Activated naive CD8-positive, alpha-beta T cell treated with anti-CD3 and anti-CD28 coated beads, Interleukin-2, amount 50 U/mL, for 24 hours (primary cell): ENCODE results near the gene NEURL2.

ENCODE experiments used
- ATAC-seq: fragments of 150-1000 bp; cut with Tn5 transposase; one replicate; pipeline ENCODE4 v1.10.0; 2021
- DNase-seq: peaks from one replicate; pipeline ENCODE4 v3.0.0; 2021
- H3K27ac Mint-ChIP-seq: one replicate; pipeline ENCODE4 v1.8.0; 2021; ENCODE audit warnings: mild to moderate bottlenecking, mixed read lengths
- H3K27me3 Mint-ChIP-seq: one replicate; pipeline ENCODE4 v1.8.0; 2021; ENCODE audit warnings: mixed read lengths
- H3K36me3 Mint-ChIP-seq: one replicate; pipeline ENCODE4 v1.8.0; 2021; ENCODE audit warnings: low read depth, mixed read lengths
- H3K4me1 Mint-ChIP-seq: one replicate; pipeline ENCODE4 v1.8.0; 2021; ENCODE audit warnings: mixed read lengths
- H3K4me3 Mint-ChIP-seq: one replicate; pipeline ENCODE4 v1.8.0; 2021; ENCODE audit warnings: mild to moderate bottlenecking, moderate library complexity, mixed read lengths
- H3K9me3 Mint-ChIP-seq: one replicate; pipeline ENCODE4 v1.8.0; 2021; ENCODE audit warnings: mixed read lengths

Gene NEURL2

DNA sequence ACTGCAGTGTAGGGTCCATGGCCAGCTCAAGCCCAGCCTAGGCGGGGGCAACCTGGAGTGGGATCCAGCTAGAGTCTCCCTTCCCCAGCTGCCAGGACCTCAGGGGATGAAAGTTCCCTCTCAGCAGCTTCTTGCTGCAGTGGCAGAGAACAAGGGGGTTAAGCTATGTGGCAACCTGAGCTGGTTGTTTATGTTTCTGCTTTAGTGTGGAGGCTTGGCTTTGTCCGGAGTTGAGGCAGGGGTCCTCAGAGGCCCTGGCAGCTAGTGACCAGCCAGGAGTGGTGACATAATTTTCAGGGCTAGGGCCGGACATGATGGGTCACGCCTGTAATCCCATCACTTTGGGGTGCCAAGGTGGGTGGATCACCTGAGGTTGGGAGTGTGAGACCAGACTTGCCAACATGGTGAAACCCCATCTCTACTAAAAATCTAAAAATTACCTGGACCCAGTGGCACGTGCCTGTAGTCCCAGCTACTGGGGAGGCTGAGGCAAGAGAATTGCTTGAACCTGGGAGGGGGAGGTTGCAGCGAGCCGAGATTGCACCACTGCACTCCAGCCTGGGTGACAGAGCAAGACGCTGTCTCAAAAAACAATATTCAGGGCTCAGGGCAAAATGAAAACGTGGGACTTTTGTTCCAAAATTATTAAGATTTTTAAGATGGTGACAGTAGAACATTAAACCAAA lies 35.0 kb upstream of the NEURL2 start:
- no peak overlapping the region for H3K4me3 Mint-ChIP-seq
- DNase-seq: no peak
- peaks cover 10% of the 10 kb centered on the region for H3K4me1 Mint-ChIP-seq
- H3K9me3 Mint-ChIP-seq: no peaks in the 10 kb centered on the region
- no peak overlapping the region for H3K27ac Mint-ChIP-seq
- H3K36me3 Mint-ChIP-seq: no peaks in the 10 kb centered on the region
- ATAC-seq: no peak
- H3K27me3 Mint-ChIP-seq: peaks cover 6% of the 10 kb centered on the region

DNA sequence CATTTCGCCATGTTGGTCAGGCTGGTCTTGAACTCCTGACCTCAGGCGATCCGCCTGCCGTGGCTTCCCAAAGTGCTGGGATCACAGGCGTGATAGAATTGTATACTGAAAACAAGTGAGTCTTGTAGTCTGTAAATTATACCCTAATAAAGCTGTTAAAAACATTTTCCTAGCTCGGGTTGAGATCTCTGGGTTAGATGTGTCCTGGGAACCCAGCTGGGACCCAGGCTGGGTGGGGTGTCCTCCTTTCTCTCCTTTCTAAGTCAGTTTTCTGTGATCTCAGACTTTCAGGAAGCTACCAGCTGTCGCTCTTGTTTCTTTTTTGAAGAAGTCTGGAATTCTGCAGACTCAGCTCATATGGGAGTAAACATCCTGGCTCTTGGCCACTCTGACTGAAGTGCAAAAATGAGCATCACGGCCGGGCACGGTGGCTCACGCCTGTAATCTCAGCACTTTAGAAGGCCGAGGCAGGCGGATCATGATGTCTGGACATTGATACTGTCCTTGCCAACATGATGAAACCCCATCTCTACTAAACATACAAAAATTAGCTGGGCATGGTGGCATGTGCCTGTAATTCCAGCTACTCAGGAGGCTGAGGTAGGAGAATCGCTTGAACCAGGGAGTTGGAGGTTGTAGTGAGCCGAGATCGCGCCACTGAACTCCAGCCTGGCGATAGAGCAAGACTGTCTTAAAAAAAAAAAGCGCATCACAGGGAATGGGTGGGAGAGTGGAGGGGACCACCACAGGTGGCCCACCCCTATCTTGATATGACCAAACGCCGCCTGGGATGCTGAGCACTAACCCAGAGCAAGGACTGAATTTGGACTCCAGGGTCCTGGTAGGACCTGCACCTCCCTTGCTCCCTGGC lies 33.6 kb upstream of the NEURL2 start:
- Mint-ChIP-seq H3K4me1 (peaks cover 10% of the 10 kb centered on the region), H3K27ac (no peak overlapping the region), H3K9me3 (no peaks in the 10 kb centered on the region), H3K4me3 (no peak overlapping the region), H3K36me3 (no peaks in the 10 kb centered on the region), H3K27me3 (peaks cover 13% of the 10 kb centered on the region)
- ATAC-seq (no peak), DNase-seq (no peak)

DNA sequence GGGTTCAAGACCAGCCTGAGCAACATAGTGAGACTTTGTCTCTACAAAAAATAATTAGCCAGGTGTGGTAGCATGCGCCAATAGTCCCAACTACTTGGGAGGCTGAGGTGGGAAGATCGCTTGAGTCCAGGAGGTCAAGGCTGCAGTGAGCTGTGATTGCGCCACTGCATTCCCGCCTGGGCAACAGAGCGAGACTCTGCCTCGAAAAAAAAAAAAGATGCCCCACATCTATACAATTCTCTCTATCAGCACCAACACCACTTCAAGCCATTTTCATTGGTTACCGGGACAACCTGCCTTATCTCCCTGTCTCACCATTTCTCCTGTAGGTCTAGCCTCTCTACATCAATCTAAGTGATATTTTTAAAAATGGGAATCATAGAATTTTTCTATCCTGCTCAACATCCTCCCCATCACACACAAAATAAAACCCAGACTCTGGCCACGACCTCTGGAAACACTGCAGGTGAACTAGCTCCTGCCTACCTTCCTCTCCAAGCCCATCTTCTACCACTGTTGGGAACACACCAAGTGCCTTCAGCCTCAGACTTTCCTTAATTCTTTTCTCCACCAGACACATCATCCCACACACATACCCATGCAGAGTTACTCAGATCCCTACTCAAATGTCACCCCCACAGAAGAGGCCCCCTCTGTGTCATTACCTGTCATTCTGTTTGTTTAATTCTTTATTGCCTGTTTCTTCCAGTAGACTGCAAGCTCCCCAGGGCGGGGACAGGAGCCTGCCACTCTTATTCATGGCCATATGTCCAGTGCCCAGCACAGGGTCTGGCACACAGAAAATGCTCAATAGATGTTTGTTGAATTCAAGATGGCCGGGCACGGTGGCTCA lies 30.6 kb upstream of the NEURL2 start:
- ATAC-seq: peak; percentile 88
- Mint-ChIP-seq H3K4me3 (no peak overlapping the region), H3K4me1 (peaks cover 10% of the 10 kb centered on the region), H3K36me3 (no peaks in the 10 kb centered on the region), H3K27ac (no peak overlapping the region), H3K9me3 (no peaks in the 10 kb centered on the region), H3K27me3 (peaks cover 16% of the 10 kb centered on the region)
- DNase-seq: no peak

DNA sequence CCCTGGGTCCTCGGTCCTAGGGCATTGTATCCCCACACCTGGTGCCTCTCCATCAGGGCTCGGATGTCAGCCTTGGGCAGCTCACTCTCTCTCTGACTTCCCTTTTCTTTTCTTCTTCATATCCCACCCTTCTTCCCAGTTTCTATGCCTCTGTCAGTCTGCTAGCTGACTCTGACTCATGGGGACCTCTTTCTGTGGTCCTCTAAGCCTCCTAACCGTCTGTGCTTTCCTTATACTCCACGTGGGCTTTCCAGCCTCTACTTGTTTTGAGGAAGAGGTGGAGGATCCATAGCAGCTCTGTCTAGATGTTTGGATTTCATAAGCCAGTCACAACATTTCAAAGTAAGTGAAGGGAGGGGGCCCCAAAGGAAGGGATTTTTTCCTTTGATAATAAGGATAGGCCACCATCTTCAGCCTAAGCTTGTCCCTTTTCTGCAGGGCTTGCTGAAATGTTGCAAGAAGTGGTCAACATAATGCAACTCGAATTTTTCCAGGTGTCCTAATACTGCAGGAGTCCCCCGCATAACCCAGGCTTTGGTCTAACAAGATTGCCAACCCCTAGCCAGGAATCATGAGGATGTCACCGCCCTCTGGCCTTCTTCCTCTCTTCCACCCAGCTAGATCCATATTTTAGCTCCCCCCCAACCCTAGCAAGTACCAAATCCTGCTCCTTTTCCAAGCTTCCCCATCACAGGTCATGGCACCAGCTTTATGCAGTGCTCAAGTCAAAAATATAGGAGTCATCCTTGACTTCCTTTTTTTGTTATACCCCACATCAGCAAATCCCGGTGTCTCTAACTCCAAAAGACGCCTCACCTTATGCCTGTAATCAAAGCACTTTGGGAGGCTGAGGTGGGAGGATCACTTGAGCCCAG lies 29.7 kb upstream of the NEURL2 start:
- H3K27ac Mint-ChIP-seq: no peak overlapping the region
- H3K36me3 Mint-ChIP-seq: no peaks in the 10 kb centered on the region
- ATAC-seq (no peak), DNase-seq (no peak)
- peaks cover 16% of the 10 kb centered on the region for H3K27me3 Mint-ChIP-seq
- H3K4me3 Mint-ChIP-seq: no peak overlapping the region
- peaks cover 10% of the 10 kb centered on the region for H3K4me1 Mint-ChIP-seq
- H3K9me3 Mint-ChIP-seq: no peaks in the 10 kb centered on the region

DNA sequence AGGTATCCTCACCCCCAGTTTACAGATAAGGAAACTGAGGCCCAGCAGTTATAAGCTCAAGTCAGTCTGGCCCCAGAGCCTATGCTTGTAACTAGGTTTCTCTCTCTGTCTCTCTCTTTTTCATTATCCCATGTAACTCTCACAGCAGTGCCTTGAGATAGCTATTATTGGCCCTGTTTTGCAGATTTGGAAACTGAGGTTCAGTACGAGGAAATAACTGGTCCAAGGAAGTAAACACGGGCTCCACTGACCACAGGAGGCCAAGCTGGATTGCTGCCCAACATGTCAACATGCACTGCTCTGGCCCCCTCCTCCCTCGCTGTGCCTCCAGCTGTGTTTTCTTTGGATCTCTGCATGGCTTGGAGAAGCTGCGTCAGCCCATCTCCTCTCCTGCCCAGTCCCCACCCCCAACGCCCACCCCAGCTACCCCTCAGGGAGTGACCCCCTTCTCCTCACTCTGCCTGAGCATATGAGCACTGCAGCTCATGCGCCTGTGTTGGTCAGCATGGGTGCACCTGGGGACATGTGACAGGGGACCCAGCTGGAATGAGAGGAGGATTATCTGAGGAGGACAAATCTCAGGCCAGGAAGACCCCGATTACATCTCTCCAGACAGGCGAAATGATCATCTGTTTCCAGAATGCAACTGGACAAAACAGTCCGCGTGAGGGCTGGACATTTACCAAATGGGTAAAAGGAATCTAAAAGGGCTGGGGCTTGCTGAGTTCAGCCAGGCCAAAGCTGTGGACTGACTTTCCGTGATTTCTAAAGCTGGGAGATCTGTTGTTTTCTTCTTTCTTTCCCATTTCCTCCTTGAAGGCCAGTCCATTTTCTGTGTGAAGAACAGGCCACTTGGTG lies 28.8 kb upstream of the NEURL2 start:
- no peaks in the 10 kb centered on the region for H3K36me3 Mint-ChIP-seq
- no peaks in the 10 kb centered on the region for H3K9me3 Mint-ChIP-seq
- H3K27me3 Mint-ChIP-seq: peaks cover 16% of the 10 kb centered on the region
- H3K4me3 Mint-ChIP-seq: no peak overlapping the region
- DNase-seq (no peak), ATAC-seq (no peak)
- H3K4me1 Mint-ChIP-seq: peaks cover 10% of the 10 kb centered on the region
- H3K27ac Mint-ChIP-seq: no peak overlapping the region

DNA sequence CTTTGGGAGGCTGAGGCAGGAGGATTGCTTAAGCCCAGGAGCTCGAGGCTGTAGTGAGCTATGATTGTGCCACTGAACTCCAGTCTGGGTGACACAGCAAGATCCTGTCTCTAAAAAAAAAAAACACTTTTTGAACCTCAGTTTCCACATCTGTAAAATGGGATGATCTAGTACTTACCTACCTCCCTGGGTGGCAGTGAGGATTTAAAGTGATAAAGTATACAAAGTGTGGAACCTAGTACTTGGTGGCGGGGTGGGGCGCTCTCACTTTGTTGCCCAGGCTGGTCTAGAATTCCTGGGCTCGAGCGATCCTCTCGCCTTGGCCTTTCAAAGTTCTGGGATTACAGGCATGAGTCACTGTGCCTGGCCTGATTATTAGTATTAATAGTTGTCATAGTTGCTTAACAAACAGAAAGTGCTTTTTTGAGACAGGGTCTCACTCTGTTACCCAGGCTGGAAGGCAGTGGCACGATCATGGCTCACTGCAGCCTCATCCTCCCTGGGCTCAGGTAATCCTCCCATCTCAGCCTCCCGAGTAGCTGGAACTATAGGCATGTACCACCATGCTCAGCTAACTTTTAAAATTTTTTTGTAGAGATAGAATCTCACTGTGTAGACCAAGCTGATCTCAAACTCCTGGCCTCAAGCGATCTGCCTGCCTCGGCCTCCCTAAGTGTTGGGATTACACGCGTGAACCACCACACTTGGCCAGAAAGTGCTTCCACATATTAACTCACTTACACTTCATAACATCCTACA lies 27.9 kb upstream of the NEURL2 start:
- Mint-ChIP-seq H3K36me3 (no peaks in the 10 kb centered on the region), H3K9me3 (no peaks in the 10 kb centered on the region), H3K27me3 (peaks cover 19% of the 10 kb centered on the region), H3K4me1 (peaks cover 8% of the 10 kb centered on the region), H3K27ac (no peak overlapping the region), H3K4me3 (no peak overlapping the region)
- no peak for ATAC-seq
- no peak for DNase-seq

DNA sequence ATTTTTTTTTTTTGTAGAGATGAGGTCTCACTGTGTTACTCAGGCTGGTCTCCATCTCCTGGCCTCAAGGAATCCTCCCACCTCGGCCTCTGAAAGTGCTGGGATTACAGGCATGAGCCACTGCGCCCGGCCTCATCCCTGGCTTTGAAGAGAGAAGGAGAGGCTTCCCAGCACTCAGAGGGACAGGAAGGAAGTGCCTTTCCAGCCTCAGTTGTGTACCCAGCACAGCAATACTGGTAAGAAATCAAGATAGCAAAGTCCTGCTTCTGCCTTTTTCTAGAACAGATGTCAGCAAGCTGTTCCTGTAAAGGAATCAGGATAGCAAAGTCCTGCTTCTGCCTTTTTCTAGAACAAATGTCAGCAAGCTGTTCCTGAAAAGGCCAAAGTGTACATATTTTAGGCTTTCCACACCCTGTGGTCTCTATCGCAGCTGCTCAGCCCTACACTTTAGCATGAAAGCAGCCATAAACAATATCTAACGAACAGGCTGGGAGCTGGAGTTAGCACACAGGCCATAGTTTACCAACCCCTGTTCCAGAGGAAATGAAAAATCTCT lies 27.3 kb upstream of the NEURL2 start:
- Mint-ChIP-seq H3K9me3 (no peaks in the 10 kb centered on the region), H3K27ac (no peak overlapping the region), H3K4me1 (peaks cover 8% of the 10 kb centered on the region), H3K27me3 (peaks cover 19% of the 10 kb centered on the region), H3K36me3 (no peaks in the 10 kb centered on the region), H3K4me3 (no peak overlapping the region)
- DNase-seq: no peak
- ATAC-seq: no peak

DNA sequence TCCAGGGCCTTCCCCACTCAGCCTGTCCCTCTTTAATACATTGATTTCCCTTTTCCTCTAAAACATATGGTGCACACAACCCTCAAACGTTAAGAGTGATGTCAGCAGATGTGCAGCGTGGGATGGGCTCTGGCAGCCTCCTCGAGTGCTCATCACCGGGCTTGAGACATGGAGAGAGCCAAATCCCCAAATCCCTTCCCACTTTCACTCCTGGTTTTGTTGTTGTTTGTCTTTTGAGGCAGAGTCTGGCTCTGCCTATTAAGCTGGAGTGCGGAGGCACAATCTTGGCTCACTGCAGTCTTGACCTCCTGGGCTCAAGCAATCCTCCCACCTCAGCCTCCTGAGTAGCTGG lies 26.8 kb upstream of the NEURL2 start:
- no peak for ATAC-seq
- H3K27me3 Mint-ChIP-seq: peaks cover 20% of the 10 kb centered on the region
- H3K4me1 Mint-ChIP-seq: peaks cover 9% of the 10 kb centered on the region
- no peak overlapping the region for H3K4me3 Mint-ChIP-seq
- H3K27ac Mint-ChIP-seq: no peak overlapping the region
- H3K9me3 Mint-ChIP-seq: no peaks in the 10 kb centered on the region
- no peak for DNase-seq
- H3K36me3 Mint-ChIP-seq: no peaks in the 10 kb centered on the region

DNA sequence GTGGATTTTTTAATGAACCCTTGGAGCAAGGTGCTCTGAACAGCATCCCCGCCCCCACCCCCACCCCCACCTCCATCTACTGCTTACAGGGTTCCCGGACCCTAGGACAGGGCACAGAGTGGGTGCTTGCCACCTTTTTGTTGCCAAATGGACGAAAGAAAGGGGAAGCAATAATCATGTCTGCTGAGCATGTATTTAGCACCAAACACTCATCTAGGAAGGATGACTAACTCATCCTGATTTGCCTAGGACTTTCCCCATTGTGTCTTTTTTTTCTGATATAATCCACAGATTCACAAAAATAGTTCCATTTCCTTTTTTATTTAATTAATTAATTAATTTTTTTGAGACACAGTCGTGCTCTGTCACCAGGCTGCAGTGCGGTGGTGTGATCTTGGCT lies 22.1 kb upstream of the NEURL2 start:
- H3K27me3 Mint-ChIP-seq: peaks cover 9% of the 10 kb centered on the region
- peaks cover 22% of the 10 kb centered on the region for H3K4me1 Mint-ChIP-seq
- no peaks in the 10 kb centered on the region for H3K9me3 Mint-ChIP-seq
- DNase-seq (no peak), ATAC-seq (no peak)
- no peak overlapping the region for H3K27ac Mint-ChIP-seq
- H3K4me3 Mint-ChIP-seq: no peak overlapping the region
- H3K36me3 Mint-ChIP-seq: no peaks in the 10 kb centered on the region

GRCh38 chr20:45912344-45912682 lies 21.3 kb upstream of the NEURL2 start:
- Mint-ChIP-seq H3K27ac (peak overlapping the region; percentile 42), H3K27me3 (peaks cover 7% of the 10 kb centered on the region)
- ATAC-seq: no peak

GRCh38 chr20:45911486-45912343 lies 20.7 kb upstream of the NEURL2 start, which contains the start of gene PLTP:
Gene PLTP (minus strand): TSS chr20:45912155. CDS start chr20:45911452, 703 bp downstream.
- peaks cover 7% of the 10 kb centered on the region for H3K27me3 Mint-ChIP-seq
- H3K36me3 Mint-ChIP-seq: no peaks in the 10 kb centered on the region
- H3K4me3 Mint-ChIP-seq: peak within 1 kb of the TSS; percentile 83
- H3K9me3 Mint-ChIP-seq: no peaks in the 10 kb centered on the region
- peak within 1 kb of the TSS; percentile 81 for H3K27ac Mint-ChIP-seq
- H3K4me1 Mint-ChIP-seq: peaks cover 22% of the 10 kb centered on the region
- DNase-seq (peak; percentile 54), ATAC-seq (no peak)

More at GRCh38 chr20:45912344-45912682, 21.3 kb upstream of the NEURL2 start:
- Mint-ChIP-seq H3K36me3 (no peaks in the 10 kb centered on the region), H3K9me3 (no peaks in the 10 kb centered on the region), H3K4me3 (peak overlapping the region; percentile 83), H3K4me1 (peaks cover 22% of the 10 kb centered on the region)
- no peak for DNase-seq
